NCI-H1694 (cell line): Measurements from ENCODE around the gene SH3RF3.

Source experiments
- DNase-seq: peaks from one replicate; lab custom pipeline; 2025; lab: John Stamatoyannopoulos, UW

Gene SH3RF3

GRCh38 chr2:109379507-109379906, 250.5 kb downstream of the SH3RF3 start:
- no peak for DNase-seq

GRCh38 chr2:109380502-109381326, 251.7 kb downstream of the SH3RF3 start:
- no peak for DNase-seq

- no peak for DNase-seq
Observed at GRCh38 chr2:109381327-109381820, 252.4 kb downstream of the SH3RF3 start.

- no peak for DNase-seq
Observed at GRCh38 chr2:109382226-109382895, 253.4 kb downstream of the SH3RF3 start.

- peak; percentile 83 for DNase-seq
Observed at GRCh38 chr2:109382951-109383350, 253.9 kb downstream of the SH3RF3 start.

GRCh38 chr2:109383505-109384307, 254.7 kb downstream of the SH3RF3 start:
- DNase-seq = no peak

GRCh38 chr2:109384308-109385271, 255.6 kb downstream of the SH3RF3 start:
- DNase-seq = no peak

- no peak for DNase-seq
Observed at GRCh38 chr2:109385506-109385905, 256.5 kb downstream of the SH3RF3 start.

- no peak for DNase-seq
Observed at GRCh38 chr2:109386004-109386695, 257.1 kb downstream of the SH3RF3 start.

GRCh38 chr2:109387221-109387735, 258.3 kb downstream of the SH3RF3 start:
- DNase-seq = no peak

GRCh38 chr2:109387778-109388469, 258.9 kb downstream of the SH3RF3 start:
- DNase-seq = no peak

GRCh38 chr2:109391243-109391642, 262.2 kb downstream of the SH3RF3 start:
- no peak for DNase-seq

- no peak for DNase-seq
Observed at GRCh38 chr2:109392140-109392539, 263.1 kb downstream of the SH3RF3 start.

- peak; percentile 11 for DNase-seq
Observed at GRCh38 chr2:109392816-109393661, 264.0 kb downstream of the SH3RF3 start.

- no peak for DNase-seq
Observed at GRCh38 chr2:109393662-109393972, 264.6 kb downstream of the SH3RF3 start.

- no peak for DNase-seq
Observed at GRCh38 chr2:109395494-109396201, 266.6 kb downstream of the SH3RF3 start.

GRCh38 chr2:109396202-109397180, 267.5 kb downstream of the SH3RF3 start:
- no peak for DNase-seq
